Endothelial cell of umbilical vein (primary cell): ENCODE results near the gene KARS1. TPM values are rescaled to one million over a fixed set of nuclear protein-coding genes. Genes with fewer than 3 reads are reported as not detected.

ENCODE experiments used
- BruUV-seq: library from RNA; stranded (reverse); fragments of 400-500 nt; replicated peaks from 2 replicates; lab custom pipeline; 2021; lab: Mats Ljungman, UMichigan
- CTCF ChIA-PET: fragments of 300-600, 350-600 bp; sonication (Branson Sonifier 250); formaldehyde crosslinking; loops from one replicate; lab custom pipeline; 2021; ENCODE audit warnings: antibody characterized with exemption, inconsistent platforms; lab: Charles Lee
- POLR2A ChIA-PET: fragments of 300-600, 350-600 bp; sonication (Branson Sonifier 250); formaldehyde crosslinking; loops from one replicate; lab custom pipeline; 2021; ENCODE audit warnings: antibody characterized with exemption, inconsistent platforms; lab: Charles Lee
- DNase-seq: peaks from one replicate; pipeline ENCODE4 v3.0.0-alpha.2; 2011; ENCODE audit warnings: low read depth, low spot score
- FAIRE-seq: peaks from 2 replicates; lab custom pipeline; 2011; peaks lifted over from hg19 to GRCh38; lab: Jason Lieb, UNC
- H2AFZ ChIP-seq: 2 replicates; pipeline ENCODE4 v1.6.0; 2012; ENCODE audit warnings: low read depth, low read length, control low read depth, inconsistent platforms
- H3K27ac ChIP-seq: 2 replicates; pipeline ENCODE4 v1.5.1; 2011; ENCODE audit warnings: low read depth, mild to moderate bottlenecking, control low read depth, low read length, moderate library complexity; ENCODE audit not compliant: insufficient read depth
- H3K27me3 ChIP-seq, 2 experiments: 2 replicates each; pipeline versions ENCODE4 v1.6.0 to v1.6.1; 2011; ENCODE audit warnings: low read length in 2 of 2, mixed read lengths in 1 of 2; ENCODE audit not compliant: control insufficient read depth in 2 of 2, insufficient read depth in 2 of 2
- H3K36me3 ChIP-seq, 2 experiments: 2 replicates in 1 of 2; 3 replicates in 1 of 2; pipeline ENCODE4 v1.5.1; 2011; ENCODE audit warnings: low read length in 2 of 2, mild to moderate bottlenecking in 1 of 2, moderate library complexity in 1 of 2; ENCODE audit not compliant: control insufficient read depth in 2 of 2, insufficient read depth in 2 of 2; ENCODE audit errors: extremely low read depth in 1 of 2
- H3K4me1 ChIP-seq: 3 replicates; pipeline ENCODE4 v1.5.1; 2011; ENCODE audit warnings: mild to moderate bottlenecking, low read length; ENCODE audit not compliant: control insufficient read depth, insufficient read depth; ENCODE audit errors: extremely low read depth
- H3K4me2 ChIP-seq: 2 replicates; pipeline ENCODE4 v1.6.1; 2011; ENCODE audit warnings: low read length, control low read depth, mixed read lengths; ENCODE audit not compliant: insufficient read depth
- H3K4me3 ChIP-seq, 3 experiments: fragments of 200-600 bp in 1 of 3; sonication (generic), shearing (Covaris generic) in 1 of 3; replicated peaks in 1 of 3; 2 replicates each; pipeline ENCODE4 v1.5.1; 2011 to 2016; ENCODE audit warnings: control low read depth in 3 of 3, low read length in 3 of 3, mild to moderate bottlenecking in 2 of 3, inconsistent platforms in 1 of 3, low read depth in 1 of 3, moderate library complexity in 1 of 3; ENCODE audit not compliant: insufficient read depth in 1 of 3
- H3K79me2 ChIP-seq: 2 replicates; pipeline ENCODE4 v1.6.0; 2012; ENCODE audit warnings: low read length, inconsistent platforms; ENCODE audit not compliant: control insufficient read depth, insufficient read depth
- H3K9ac ChIP-seq: replicated peaks from 2 replicates; pipeline ENCODE3; 2011; ENCODE audit warnings: low read length, control low read depth; ENCODE audit not compliant: insufficient read depth; ENCODE audit errors: extremely low read depth
- H3K9me1 ChIP-seq: replicated peaks from 3 replicates; pipeline ENCODE4 v1.6.0; 2011; ENCODE audit warnings: mild to moderate bottlenecking, low read length; ENCODE audit not compliant: control insufficient read depth, insufficient read depth; ENCODE audit errors: extremely low read depth
- H3K9me3 ChIP-seq: replicated peaks from 2 replicates; pipeline ENCODE4 v1.5.1; 2012; ENCODE audit warnings: low read length, inconsistent platforms; ENCODE audit not compliant: control insufficient read depth, insufficient read depth
- H4K20me1 ChIP-seq: replicated peaks from 2 replicates; pipeline ENCODE3; 2011; ENCODE audit warnings: mild to moderate bottlenecking, low read length; ENCODE audit not compliant: control insufficient read depth, insufficient read depth; ENCODE audit errors: extremely low read depth
- EZH2 ChIP-seq: IDR thresholded peaks from 2 replicates; pipeline ENCODE4 v1.6.1; 2012; ENCODE audit warnings: borderline replicate concordance, low read depth, mild to moderate bottlenecking, moderate library complexity, low read length, inconsistent platforms; ENCODE audit not compliant: severe bottlenecking
- FOS ChIP-seq: IDR thresholded peaks from 2 replicates; pipeline ENCODE4 v1.6.1; 2011; ENCODE audit warnings: mild to moderate bottlenecking, low read length, moderate library complexity, borderline replicate concordance; ENCODE audit not compliant: insufficient read depth
- GATA2 ChIP-seq: IDR thresholded peaks from 2 replicates; pipeline ENCODE4 v1.7.0; 2011; ENCODE audit warnings: low read depth, mild to moderate bottlenecking, moderate library complexity, mixed read lengths, low read length; ENCODE audit not compliant: insufficient read length, insufficient read depth
- JUN ChIP-seq: IDR thresholded peaks from 2 replicates; pipeline ENCODE4 v1.6.1; 2011; ENCODE audit warnings: borderline replicate concordance, low read depth; ENCODE audit not compliant: insufficient read length, insufficient read depth
- MYC ChIP-seq: IDR thresholded peaks from one replicate; pipeline ENCODE4 v1.6.1; 2011; ENCODE audit warnings: mild to moderate bottlenecking, low read depth, low read length
- POLR2A ChIP-seq: IDR thresholded peaks from 2 replicates; pipeline ENCODE4 v1.6.1; 2012; ENCODE audit warnings: low read depth, mild to moderate bottlenecking, control low read depth, low read length
- POLR2AphosphoS5 ChIP-seq: IDR thresholded peaks from 2 replicates; pipeline ENCODE4 v1.6.1; 2012; ENCODE audit warnings: low read depth, mild to moderate bottlenecking, control low read depth, low read length, moderate library complexity; ENCODE audit not compliant: insufficient read depth
- dilution Hi-C: fragments of 300-500 bp; cut with MboI; formaldehyde crosslinking; loops from one replicate; pipeline ENCODE4 v1.15.0; 2019; ENCODE audit warnings: low sequenced_read_pairs; ENCODE audit not compliant: extremely low pct_ligation_motif_present
- intact Hi-C: fragments of 100-400 bp; cut with micrococcal nuclease; formaldehyde crosslinking; loops from one replicate; pipeline ENCODE4 v1.10.0; 2022
- polyA plus RNA-seq, 4 experiments: library from polyadenylated mRNA; depleted of rRNA in 3 of 4; stranded (reverse) in 3 of 4; unstranded in 1 of 4; fragments of >200 nt; gene quantifications; 2 replicates each; pipeline versions ENCODE4 v1.2.1 to v1.2.3, GENCODE V29; 2011 to 2012; ENCODE audit warnings: missing spikeins in 1 of 4
- total RNA-seq: library from RNA; stranded (reverse); gene quantifications from 2 replicates; pipeline ENCODE4 v1.2.3, GENCODE V29; 2021
- TF ChIP-seq, protein P1 (sequence below): IDR thresholded peaks from 2 replicates; pipeline ENCODE4 v1.6.1; 2011; ENCODE audit not compliant: insufficient read depth, insufficient read length
- TF ChIP-seq, protein P2 (sequence below), 2 donors: IDR thresholded peaks; 1 replicate in 1 of 2; 2 replicates in 1 of 2; pipeline ENCODE4 v1.5.1; 2011; ENCODE audit warnings: low read length in 2 of 2, mild to moderate bottlenecking in 2 of 2, moderate library complexity in 2 of 2, control low read depth in 1 of 2, inconsistent platforms in 1 of 2, low read depth in 1 of 2; ENCODE audit not compliant: insufficient read depth in 1 of 2; ENCODE audit errors: extremely low read depth in 1 of 2

KARS1 gene
- total and polyA plus RNA-seq, 2 donors (not counting 3 experiments of a cell fraction or from before 2014, with no cell fraction given) = 83.3 to 146 TPM

DNA sequence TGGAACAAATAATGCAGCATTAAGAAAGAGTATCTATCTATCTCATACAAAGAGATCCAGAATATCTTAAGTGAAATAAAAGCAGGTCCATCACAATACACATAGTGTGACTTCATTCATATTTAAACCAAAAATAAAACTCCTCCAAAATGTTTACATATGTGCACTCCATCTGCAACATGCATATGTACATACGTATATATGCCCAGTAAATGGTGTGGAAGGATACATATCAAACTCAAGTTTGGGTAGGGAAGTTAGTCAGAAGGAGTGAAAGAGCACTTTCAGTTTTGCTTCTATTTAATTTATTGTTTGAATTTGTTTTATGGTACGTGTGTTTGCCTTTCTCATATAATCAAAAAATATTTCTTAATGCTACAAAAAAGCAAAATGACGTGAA lies 12.4 kb downstream of the KARS1 start:
- no peak overlapping the region for H3K4me3 ChIP-seq
- POLR2A ChIA-PET = no interaction called here

More for the DNA sequence above, 12.4 kb downstream of the KARS1 start:
- CTCF ChIA-PET = no interaction called here
- Histone ChIP-seq H4K20me1 (no peaks in the 10 kb centered on the region), H3K27ac (no peak overlapping the region), H2AFZ (no peak overlapping the region), H3K79me2 (peaks cover 5% of the 10 kb centered on the region), H3K9ac (no peak overlapping the region), H3K36me3 (peaks cover 33 to 39% of the 10 kb centered on the region in 2 experiments), H3K4me1 (no peaks in the 10 kb centered on the region), H3K4me2 (no peak overlapping the region), H3K9me3 (no peaks in the 10 kb centered on the region), H3K9me1 (no peaks in the 10 kb centered on the region), H3K27me3 (no peaks in the 10 kb centered on the region)
- TF ChIP-seq, protein P1, sequence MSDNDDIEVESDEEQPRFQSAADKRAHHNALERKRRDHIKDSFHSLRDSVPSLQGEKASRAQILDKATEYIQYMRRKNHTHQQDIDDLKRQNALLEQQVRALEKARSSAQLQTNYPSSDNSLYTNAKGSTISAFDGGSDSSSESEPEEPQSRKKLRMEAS = no peak
- TF ChIP-seq POLR2AphosphoS5 (no peak), MYC (no peak), JUN (no peak), GATA2 (no peak), POLR2A (no peak), FOS (no peak), EZH2 (no peak)
- TF ChIP-seq, protein P2, sequence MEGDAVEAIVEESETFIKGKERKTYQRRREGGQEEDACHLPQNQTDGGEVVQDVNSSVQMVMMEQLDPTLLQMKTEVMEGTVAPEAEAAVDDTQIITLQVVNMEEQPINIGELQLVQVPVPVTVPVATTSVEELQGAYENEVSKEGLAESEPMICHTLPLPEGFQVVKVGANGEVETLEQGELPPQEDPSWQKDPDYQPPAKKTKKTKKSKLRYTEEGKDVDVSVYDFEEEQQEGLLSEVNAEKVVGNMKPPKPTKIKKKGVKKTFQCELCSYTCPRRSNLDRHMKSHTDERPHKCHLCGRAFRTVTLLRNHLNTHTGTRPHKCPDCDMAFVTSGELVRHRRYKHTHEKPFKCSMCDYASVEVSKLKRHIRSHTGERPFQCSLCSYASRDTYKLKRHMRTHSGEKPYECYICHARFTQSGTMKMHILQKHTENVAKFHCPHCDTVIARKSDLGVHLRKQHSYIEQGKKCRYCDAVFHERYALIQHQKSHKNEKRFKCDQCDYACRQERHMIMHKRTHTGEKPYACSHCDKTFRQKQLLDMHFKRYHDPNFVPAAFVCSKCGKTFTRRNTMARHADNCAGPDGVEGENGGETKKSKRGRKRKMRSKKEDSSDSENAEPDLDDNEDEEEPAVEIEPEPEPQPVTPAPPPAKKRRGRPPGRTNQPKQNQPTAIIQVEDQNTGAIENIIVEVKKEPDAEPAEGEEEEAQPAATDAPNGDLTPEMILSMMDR (IDR thresholded peaks at IDR 0.05; ENCODE audit: extremely low read depth in 1 of 2, insufficient read depth in 1 of 2, low read depth in 1 of 2, low read length in 2 of 2) = no peak
- dilution Hi-C loops = no loop called here
- intact Hi-C loops = no loop called here
- FAIRE-seq (no peak), DNase-seq (no peak)
- no TSS peak for BruUV-seq
